ENCODE results near the gene MCC. TPM values are rescaled to one million over a fixed set of nuclear protein-coding genes. Genes with fewer than 3 reads are reported as not detected.

MCC gene
- total and polyA plus RNA-seq, 12 donors, result 4.2 to 34.1 (median 25.2) TPM

DNA sequence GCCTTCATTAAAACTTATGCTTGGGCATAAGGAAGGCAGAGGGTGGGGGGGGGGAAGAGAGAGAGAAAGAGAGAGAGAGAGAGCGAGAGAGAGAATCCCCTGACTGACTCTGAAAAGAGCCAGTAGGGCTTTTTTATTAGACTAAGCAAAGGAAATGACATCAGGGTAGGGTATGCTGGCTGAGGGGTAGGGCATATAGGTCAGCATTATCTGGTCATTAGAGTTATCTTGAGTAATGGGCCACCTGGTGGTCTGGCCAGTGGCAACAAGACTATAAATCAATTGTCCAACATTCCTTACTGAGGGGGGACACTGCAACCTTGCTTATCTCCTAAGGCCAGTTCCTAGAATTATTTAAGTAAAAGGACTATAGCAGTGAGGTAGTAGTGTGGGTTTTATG is 120.7 kb downstream of the MCC start:
- intact Hi-C loops (cut with DNase I), result no loop called here
- no peaks in the 10 kb centered on the region for H3K36me3 ChIP-seq
- H3K4me1 ChIP-seq, result peaks cover 0 to 20% (median 0%) of the 10 kb centered on the region in 9 donors
- H3K9me3 ChIP-seq, result peaks cover 0 to 27% (median 7%) of the 10 kb centered on the region in 11 donors
- H3K27me3 ChIP-seq, result peaks cover 0 to 13% (median 0%) of the 10 kb centered on the region in 7 donors
- H3K4me3 ChIP-seq, result no peak overlapping the region
- TF ChIP-seq, protein P1, sequence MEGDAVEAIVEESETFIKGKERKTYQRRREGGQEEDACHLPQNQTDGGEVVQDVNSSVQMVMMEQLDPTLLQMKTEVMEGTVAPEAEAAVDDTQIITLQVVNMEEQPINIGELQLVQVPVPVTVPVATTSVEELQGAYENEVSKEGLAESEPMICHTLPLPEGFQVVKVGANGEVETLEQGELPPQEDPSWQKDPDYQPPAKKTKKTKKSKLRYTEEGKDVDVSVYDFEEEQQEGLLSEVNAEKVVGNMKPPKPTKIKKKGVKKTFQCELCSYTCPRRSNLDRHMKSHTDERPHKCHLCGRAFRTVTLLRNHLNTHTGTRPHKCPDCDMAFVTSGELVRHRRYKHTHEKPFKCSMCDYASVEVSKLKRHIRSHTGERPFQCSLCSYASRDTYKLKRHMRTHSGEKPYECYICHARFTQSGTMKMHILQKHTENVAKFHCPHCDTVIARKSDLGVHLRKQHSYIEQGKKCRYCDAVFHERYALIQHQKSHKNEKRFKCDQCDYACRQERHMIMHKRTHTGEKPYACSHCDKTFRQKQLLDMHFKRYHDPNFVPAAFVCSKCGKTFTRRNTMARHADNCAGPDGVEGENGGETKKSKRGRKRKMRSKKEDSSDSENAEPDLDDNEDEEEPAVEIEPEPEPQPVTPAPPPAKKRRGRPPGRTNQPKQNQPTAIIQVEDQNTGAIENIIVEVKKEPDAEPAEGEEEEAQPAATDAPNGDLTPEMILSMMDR (IDR thresholded peaks at IDR 0.05), result no peak
- H3K27ac ChIP-seq, result no peak overlapping the region
- DNase-seq (no peak), ATAC-seq (no peak)
- whole genome bisulfite sequencing, 2 donors, result 92 to 93% methylated on average over 1 of the region's 1 CpG

DNA sequence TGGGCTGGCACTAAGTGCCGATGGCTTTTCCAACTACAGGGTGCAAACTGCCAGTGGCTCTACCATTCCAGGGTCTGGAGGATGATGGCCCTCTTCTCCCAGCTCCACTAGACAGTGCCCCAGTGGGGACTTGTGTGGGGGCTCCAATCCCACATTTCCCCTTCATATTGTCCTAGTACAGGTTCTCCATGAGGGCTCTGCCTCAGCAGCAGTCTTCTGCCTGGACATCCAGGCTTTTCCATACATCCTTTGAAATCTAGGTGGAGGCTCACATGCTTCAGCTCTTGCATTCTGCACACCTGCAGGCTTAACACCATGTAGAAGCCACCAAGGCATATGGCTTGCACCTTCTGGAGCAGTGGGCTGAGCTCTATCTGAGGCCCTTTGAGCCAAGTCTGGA is 123.8 kb downstream of the MCC start:
- H3K4me1 ChIP-seq, result peaks cover 0 to 7% (median 0%) of the 10 kb centered on the region in 9 donors
- DNase-seq (no peak), ATAC-seq (no peak)
- H3K36me3 ChIP-seq, result no peaks in the 10 kb centered on the region
- no peak overlapping the region for H3K27ac ChIP-seq
- 94 to 100% methylated on average over 1 of the region's 1 CpG for WGBS, 2 donors
- H3K4me3 ChIP-seq, result no peak overlapping the region
- H3K27me3 ChIP-seq, result peaks cover 0 to 8% (median 0%) of the 10 kb centered on the region in 7 donors
- H3K9me3 ChIP-seq, result peaks cover 0 to 27% (median 7%) of the 10 kb centered on the region in 11 donors
- TF ChIP-seq, protein P1 (IDR thresholded peaks at IDR 0.05), result no peak
- intact Hi-C loops (cut with DNase I), result no loop called here

DNA sequence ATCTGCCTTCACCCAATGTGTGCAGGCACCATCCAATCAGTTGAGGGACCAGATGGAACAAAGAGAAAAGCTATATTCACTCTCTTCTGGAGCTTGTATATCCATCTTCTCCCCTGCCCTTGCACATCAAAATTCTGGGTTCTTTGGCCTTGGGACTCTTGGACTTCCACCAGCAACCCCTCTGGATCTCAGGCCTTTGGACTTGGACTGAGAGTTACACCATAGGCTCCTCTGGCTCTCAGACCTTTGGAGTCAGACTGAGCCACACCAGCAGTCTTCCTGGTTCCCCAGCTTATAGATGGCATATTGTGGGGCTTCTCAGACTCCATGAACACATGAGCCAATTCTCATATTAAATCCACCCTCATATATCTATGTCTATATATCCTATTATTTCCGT is 126.6 kb downstream of the MCC start:
- DNase-seq (no peak), ATAC-seq (no peak)
- intact Hi-C loops (cut with DNase I), result no loop called here
- peaks cover 0 to 27% (median 7%) of the 10 kb centered on the region in 11 donors for H3K9me3 ChIP-seq
- TF ChIP-seq, protein P1 (IDR thresholded peaks at IDR 0.05), result no peak
- H3K27me3 ChIP-seq, result no peaks in the 10 kb centered on the region
- H3K4me3 ChIP-seq, result no peak overlapping the region
- 96 to 100% methylated on average over 1 of the region's 1 CpG for WGBS, 2 donors
- no peak overlapping the region for H3K27ac ChIP-seq
- no peaks in the 10 kb centered on the region for H3K36me3 ChIP-seq
- peaks cover 0 to 24% (median 13%) of the 10 kb centered on the region in 9 donors for H3K4me1 ChIP-seq

DNA sequence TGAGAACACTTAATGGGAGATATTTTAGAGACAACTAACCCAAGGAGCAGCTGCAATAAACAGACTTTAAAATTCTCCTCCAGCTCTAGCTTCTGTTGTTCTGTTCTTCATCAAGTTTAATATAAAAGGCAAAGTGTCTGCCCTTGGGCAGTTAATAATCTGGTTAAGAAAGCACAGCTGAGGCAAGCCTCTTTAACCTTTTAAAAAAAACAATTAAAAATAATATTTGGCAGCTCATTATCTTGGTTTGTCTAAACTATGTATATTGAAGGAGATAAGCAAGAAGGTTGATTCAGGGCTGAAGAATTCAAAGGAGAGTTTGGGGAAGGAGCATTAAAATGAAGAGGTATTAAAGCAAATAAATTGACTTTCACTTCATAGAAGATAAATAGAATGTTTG is 128.8 kb downstream of the MCC start:
- no peak overlapping the region for H3K4me3 ChIP-seq
- peaks cover 0 to 24% (median 13%) of the 10 kb centered on the region in 9 donors for H3K4me1 ChIP-seq
- peaks cover 0 to 13% (median under 1%) of the 10 kb centered on the region in 11 donors for H3K9me3 ChIP-seq
- no peaks in the 10 kb centered on the region for H3K27me3 ChIP-seq
- no peak overlapping the region for H3K27ac ChIP-seq
- H3K36me3 ChIP-seq, result no peaks in the 10 kb centered on the region
- TF ChIP-seq, protein P1 (IDR thresholded peaks at IDR 0.05), result no peak
- ATAC-seq, result no peak
- intact Hi-C loops (cut with DNase I), result no loop called here
- no peak for DNase-seq

Data from heart right ventricle (tissue), 16 donors.